ENCODE data around the gene MAF. TPM values are rescaled to one million over a fixed set of nuclear protein-coding genes. Genes with fewer than 3 reads are reported as not detected.

Gene MAF
- total and polyA plus RNA-seq, 9 of the 15 experiments (the other 6 are each of a cell fraction or from before 2014, with no cell fraction given), result 0.01 to 0.18 TPM; not detected in 7

DNA sequence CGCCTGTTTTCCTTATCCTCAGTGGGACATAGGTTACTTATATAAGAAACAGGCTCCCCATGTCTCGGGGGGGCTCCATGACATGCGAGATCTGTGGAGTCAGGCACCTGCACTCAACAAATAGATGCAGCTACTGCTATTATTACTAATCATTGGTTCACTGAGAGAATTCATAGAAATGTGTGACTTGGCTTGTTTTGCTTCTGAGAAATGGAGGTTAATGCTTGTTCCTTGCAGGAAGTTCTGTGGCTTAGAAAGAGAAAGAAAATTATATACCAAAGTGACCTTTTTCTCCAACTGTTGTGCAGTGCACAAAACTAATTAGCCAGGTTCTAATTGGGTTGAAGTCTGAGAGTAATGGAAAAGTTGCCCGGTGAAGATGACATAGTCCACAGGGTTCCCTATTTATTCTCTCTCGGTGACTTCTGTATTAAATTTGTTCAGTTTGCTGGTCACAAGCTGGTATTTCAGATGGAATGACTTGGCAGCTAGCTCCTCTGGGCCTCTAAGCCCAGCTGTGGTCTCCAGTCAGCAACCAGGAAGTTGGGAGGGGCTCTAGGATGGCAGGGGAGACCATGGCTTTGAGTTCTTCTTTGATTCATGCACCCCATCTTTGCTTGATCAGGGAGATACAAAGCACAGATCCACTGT is 17.6 kb upstream of the MAF start:
- no TSS peak for BruUV-seq (replicated peaks)
- no peaks in the 10 kb centered on the region for H3K9me1 ChIP-seq (ENCODE audit: control insufficient read depth, insufficient read depth, low read length)
- H2AFZ ChIP-seq (ENCODE audit: low read depth, low read length), result no peak overlapping the region
- no peak overlapping the region for H3K4me2 ChIP-seq (ENCODE audit: insufficient read depth, low read length)
- no peak for DNase-seq (ENCODE audit: extremely low read depth in 1 of 4, low spot score in 3 of 4)
- no peak overlapping the region for H3K9ac ChIP-seq (ENCODE audit: insufficient read depth in 1 of 2, low read depth in 2 of 2, low read length in 2 of 2)
- H3K79me2 ChIP-seq (ENCODE audit: control insufficient read depth, insufficient read depth, low read length), result no peaks in the 10 kb centered on the region
- H3K27me3 ChIP-seq (ENCODE audit: control insufficient read depth in 2 of 2, insufficient read depth in 2 of 2, low read length in 2 of 2), result peaks cover 8 to 16% of the 10 kb centered on the region in 2 experiments
- no peak for FAIRE-seq
- POLR2A ChIA-PET, result no interaction called here
- intact Hi-C loops (cut with micrococcal nuclease) (no loop called here), in situ Hi-C loops (cut with MboI) (no loop called here)
- H3K36me3 ChIP-seq (ENCODE audit: control insufficient read depth, insufficient read depth, low read length), result no peaks in the 10 kb centered on the region
- no peak for ATAC-seq
- H4K20me1 ChIP-seq (replicated peaks; ENCODE audit: control insufficient read depth, insufficient read depth, low read length), result no peaks in the 10 kb centered on the region
- no peaks in the 10 kb centered on the region for H3K9me3 ChIP-seq (replicated peaks; ENCODE audit: control insufficient read depth, insufficient read depth, low read depth, low read length)
- CTCF ChIA-PET (ENCODE audit: low intra/inter-chr PET ratio), result no interaction called here
- no peak overlapping the region for H3K4me3 ChIP-seq
- no peaks in the 10 kb centered on the region for H3K4me1 ChIP-seq (replicated peaks in 1 of 2; ENCODE audit: control insufficient read depth in 2 of 2, insufficient read depth in 2 of 2, low read length in 2 of 2)
- no peak overlapping the region for H3K27ac ChIP-seq (ENCODE audit: extremely low read depth, low read depth, low read length)
- WGBS (ENCODE audit: insufficient coverage, low coverage, missing lambda C conversion rate), result 1% methylated on average over 5 of the region's 5 CpGs
- TF ChIP-seq ZNF780A (CRISPR knock-in tag; IDR thresholded peaks at IDR 0.05) (no peak), KLF1 (tag; IDR thresholded peaks at IDR 0.05) (no peak), MBD2 (IDR thresholded peaks at IDR 0.05; ENCODE audit: borderline replicate concordance, low read depth) (no peak), PHB2 (IDR thresholded peaks at IDR 0.05; ENCODE audit: low read depth) (no peak), RB1 (IDR thresholded peaks at IDR 0.05; ENCODE audit: low read depth) (no peak), ZNF512 (tag; IDR thresholded peaks at IDR 0.05) (no peak), SMARCE1 (IDR thresholded peaks at IDR 0.05) (no peak), PTBP1 (IDR thresholded peaks at IDR 0.05; ENCODE audit: low read depth, low read length) (no peak), PHF8 (IDR thresholded peaks at IDR 0.05; ENCODE audit: borderline replicate concordance, low read length) (no peak), STAT5A (IDR thresholded peaks at IDR 0.05; ENCODE audit: borderline replicate concordance, low read length) (no peak), ZNF77 (CRISPR knock-in tag; IDR thresholded peaks at IDR 0.05) (no peak), ZNF408 (CRISPR knock-in tag; IDR thresholded peaks at IDR 0.05; ENCODE audit: low read depth) (no peak)
- TF ChIP-seq, protein P1, sequence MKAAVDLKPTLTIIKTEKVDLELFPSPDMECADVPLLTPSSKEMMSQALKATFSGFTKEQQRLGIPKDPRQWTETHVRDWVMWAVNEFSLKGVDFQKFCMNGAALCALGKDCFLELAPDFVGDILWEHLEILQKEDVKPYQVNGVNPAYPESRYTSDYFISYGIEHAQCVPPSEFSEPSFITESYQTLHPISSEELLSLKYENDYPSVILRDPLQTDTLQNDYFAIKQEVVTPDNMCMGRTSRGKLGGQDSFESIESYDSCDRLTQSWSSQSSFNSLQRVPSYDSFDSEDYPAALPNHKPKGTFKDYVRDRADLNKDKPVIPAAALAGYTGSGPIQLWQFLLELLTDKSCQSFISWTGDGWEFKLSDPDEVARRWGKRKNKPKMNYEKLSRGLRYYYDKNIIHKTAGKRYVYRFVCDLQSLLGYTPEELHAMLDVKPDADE (conservative IDR thresholded peaks at IDR 0.05; ENCODE audit: control insufficient read depth, low read depth, low read length), result no peak
